HL-60 (cell line): ENCODE measurements around the gene ZNF426.

Experiments used
- CTCF ChIP-seq: IDR thresholded peaks from one replicate; pipeline ENCODE4 v1.5.1; 2011; ENCODE audit warnings: low read length, control low read depth, inconsistent platforms; ENCODE audit not compliant: insufficient read depth
- GABPA ChIP-seq: IDR thresholded peaks from 2 replicates; pipeline ENCODE4 v1.6.1; 2012; ENCODE audit warnings: low read depth
- POLR2AphosphoS5 ChIP-seq: IDR thresholded peaks from 2 replicates; pipeline ENCODE4 v1.6.1; 2012; ENCODE audit warnings: low read depth
- REST ChIP-seq: IDR thresholded peaks from 2 replicates; pipeline ENCODE4 v1.6.1; 2012; ENCODE audit warnings: low read depth; ENCODE audit not compliant: insufficient replicate concordance

GRCh38 chr19:9538183-9539058, at the start of gene ZNF426:
- no peak for TF ChIP-seq CTCF
- peak; percentile 86 for TF ChIP-seq POLR2AphosphoS5
- no peak for TF ChIP-seq GABPA
- peak; percentile 31 for TF ChIP-seq REST
